Activated T-helper 2 cell treated with anti-CD3 and anti-CD28 coated beads, Interferon-gamma antibody, Interleukin-2, Interleukin-4, amounts not matched to agents 10 μg/mL and 5 μg/mL and 100 μg/mL, durations not matched to agents 14 hours and 24 hours and 36 hours (primary cell): Measurements from ENCODE around the gene SLC4A2. TPM values are rescaled to one million over a fixed set of nuclear protein-coding genes. Genes with fewer than 3 reads are reported as not detected.
A peak's percentile ranks its signal among the peaks of the same experiment; 100 is the strongest.

Experiments used
- DNase-seq: peaks from one replicate; pipeline ENCODE4 v3.0.0; 2021; ENCODE audit warnings: low spot score
- H3K27ac Mint-ChIP-seq: one replicate; pipeline ENCODE4 v1.8.0; 2021; ENCODE audit warnings: mixed read lengths
- H3K27me3 Mint-ChIP-seq: one replicate; pipeline ENCODE4 v1.8.0; 2021; ENCODE audit warnings: low read depth, mixed read lengths
- H3K36me3 Mint-ChIP-seq: one replicate; pipeline ENCODE4 v1.8.0; 2021; ENCODE audit warnings: low read depth, mixed read lengths
- H3K4me1 Mint-ChIP-seq: one replicate; pipeline ENCODE4 v1.8.0; 2021; ENCODE audit warnings: low read depth, mixed read lengths
- H3K4me3 Mint-ChIP-seq: one replicate; pipeline ENCODE4 v1.8.0; 2021; ENCODE audit warnings: low read depth, mild to moderate bottlenecking, moderate library complexity, mixed read lengths
- H3K9me3 Mint-ChIP-seq: one replicate; pipeline ENCODE4 v1.8.0; 2021; ENCODE audit warnings: mixed read lengths
- intact Hi-C: fragments of 100-400 bp; cut with micrococcal nuclease; formaldehyde crosslinking; loops from one replicate; pipeline ENCODE4 v1.15.1; 2023
- total RNA-seq: library from RNA; stranded (reverse); gene quantifications from 2 replicates; pipeline ENCODE4 v1.2.3, GENCODE V29; 2022

Gene SLC4A2
- total RNA-seq, 1 donor from 2014 or later, result 109 TPM

DNA sequence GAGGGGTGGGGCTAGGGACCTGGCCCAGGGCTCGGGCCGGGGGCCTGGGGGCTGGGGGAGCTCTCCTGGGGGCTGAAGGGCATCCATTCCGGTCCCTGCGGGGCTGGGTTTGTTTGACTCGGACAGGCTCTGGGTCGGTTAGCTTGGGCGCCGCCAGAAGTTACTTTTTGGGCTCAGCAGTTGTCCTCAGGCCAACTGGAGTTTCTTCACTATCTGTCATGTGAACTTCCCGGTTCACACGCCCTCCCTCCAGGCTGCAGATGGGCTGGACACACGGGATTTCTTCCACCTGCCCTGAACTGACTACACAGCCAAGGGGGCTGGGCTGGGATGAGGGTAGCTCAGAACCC lies 3.8 kb downstream of the SLC4A2 start:
- no peaks in the 10 kb centered on the region for H3K27me3 Mint-ChIP-seq
- intact Hi-C loops, result no loop called here
- H3K36me3 Mint-ChIP-seq, result peaks cover 27% of the 10 kb centered on the region
- no peaks in the 10 kb centered on the region for H3K9me3 Mint-ChIP-seq
- DNase-seq, result no peak
- no peak overlapping the region for H3K27ac Mint-ChIP-seq
- peaks cover 15% of the 10 kb centered on the region for H3K4me1 Mint-ChIP-seq
- no peak overlapping the region for H3K4me3 Mint-ChIP-seq

DNA sequence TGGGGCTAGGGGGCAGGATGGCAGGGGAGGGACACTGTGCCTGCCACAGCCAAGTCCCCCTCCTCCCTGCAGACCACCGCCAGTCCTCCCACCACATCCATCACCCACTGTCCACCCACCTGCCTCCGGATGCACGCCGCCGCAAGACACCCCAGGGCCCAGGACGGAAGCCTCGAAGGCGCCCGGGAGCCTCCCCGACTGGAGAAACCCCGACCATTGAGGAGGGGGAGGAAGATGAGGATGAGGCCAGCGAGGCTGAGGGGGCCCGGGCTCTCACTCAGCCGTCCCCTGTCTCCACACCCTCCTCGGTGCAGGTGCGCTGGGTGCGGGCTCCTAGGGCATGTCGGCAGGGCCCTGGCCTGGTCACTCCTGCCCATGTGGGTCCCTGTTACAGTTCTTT lies 5.1 kb downstream of the SLC4A2 start:
- intact Hi-C loops, result no loop called here
- H3K27ac Mint-ChIP-seq, result no peak overlapping the region
- peaks cover 32% of the 10 kb centered on the region for H3K36me3 Mint-ChIP-seq
- H3K27me3 Mint-ChIP-seq, result no peaks in the 10 kb centered on the region
- DNase-seq, result no peak
- no peak overlapping the region for H3K4me3 Mint-ChIP-seq
- no peaks in the 10 kb centered on the region for H3K9me3 Mint-ChIP-seq
- peaks cover 8% of the 10 kb centered on the region for H3K4me1 Mint-ChIP-seq

DNA sequence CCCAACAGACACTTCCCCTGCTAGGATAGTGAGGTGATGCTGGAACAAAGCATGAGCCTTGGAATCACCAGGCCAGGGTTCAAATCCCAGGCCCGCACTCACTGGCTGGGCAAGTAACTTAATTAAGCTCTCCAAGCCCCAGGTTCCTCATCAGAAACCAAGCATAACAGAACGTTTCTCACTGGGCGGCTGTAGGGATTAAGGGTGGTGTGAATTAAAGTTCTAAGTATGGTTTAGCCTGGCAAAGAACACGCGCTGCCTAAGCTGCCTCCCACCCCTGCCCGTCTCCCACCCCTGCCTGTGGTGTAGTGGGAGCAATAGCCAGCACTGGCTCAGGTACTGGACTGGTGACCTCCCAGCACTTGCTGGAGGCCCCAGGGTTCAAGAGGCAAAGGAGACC lies 5.6 kb downstream of the SLC4A2 start:
- DNase-seq, result no peak
- Mint-ChIP-seq H3K27me3 (no peaks in the 10 kb centered on the region), H3K27ac (no peak overlapping the region), H3K36me3 (peaks cover 36% of the 10 kb centered on the region), H3K9me3 (no peaks in the 10 kb centered on the region), H3K4me3 (no peak overlapping the region), H3K4me1 (peaks cover 8% of the 10 kb centered on the region)
- intact Hi-C loops, result no loop called here

DNA sequence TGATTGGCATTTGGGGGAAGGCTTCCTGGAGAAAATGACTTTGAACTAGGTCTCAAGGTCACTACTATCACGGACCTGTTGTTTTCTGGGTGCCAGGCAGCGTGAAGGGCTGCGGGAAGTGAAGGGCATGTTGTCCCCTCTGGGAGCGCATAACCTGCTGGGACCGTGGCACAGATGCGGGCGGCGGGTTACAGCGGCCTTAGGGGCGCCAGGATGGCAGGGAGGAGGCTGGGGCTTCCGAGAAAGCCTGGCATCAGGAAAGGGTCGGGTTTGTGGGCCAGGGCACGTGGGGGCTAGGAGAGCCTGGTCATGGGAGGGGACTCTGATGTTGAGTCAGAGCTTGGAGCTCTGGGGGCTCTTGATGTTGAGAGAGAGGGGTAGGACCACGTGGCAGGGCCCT lies 6.1 kb downstream of the SLC4A2 start:
- Mint-ChIP-seq H3K27me3 (no peaks in the 10 kb centered on the region), H3K4me3 (no peak overlapping the region), H3K27ac (no peak overlapping the region), H3K36me3 (peaks cover 36% of the 10 kb centered on the region), H3K4me1 (peaks cover 8% of the 10 kb centered on the region), H3K9me3 (no peaks in the 10 kb centered on the region)
- no peak for DNase-seq
- intact Hi-C loops, result no loop called here

DNA sequence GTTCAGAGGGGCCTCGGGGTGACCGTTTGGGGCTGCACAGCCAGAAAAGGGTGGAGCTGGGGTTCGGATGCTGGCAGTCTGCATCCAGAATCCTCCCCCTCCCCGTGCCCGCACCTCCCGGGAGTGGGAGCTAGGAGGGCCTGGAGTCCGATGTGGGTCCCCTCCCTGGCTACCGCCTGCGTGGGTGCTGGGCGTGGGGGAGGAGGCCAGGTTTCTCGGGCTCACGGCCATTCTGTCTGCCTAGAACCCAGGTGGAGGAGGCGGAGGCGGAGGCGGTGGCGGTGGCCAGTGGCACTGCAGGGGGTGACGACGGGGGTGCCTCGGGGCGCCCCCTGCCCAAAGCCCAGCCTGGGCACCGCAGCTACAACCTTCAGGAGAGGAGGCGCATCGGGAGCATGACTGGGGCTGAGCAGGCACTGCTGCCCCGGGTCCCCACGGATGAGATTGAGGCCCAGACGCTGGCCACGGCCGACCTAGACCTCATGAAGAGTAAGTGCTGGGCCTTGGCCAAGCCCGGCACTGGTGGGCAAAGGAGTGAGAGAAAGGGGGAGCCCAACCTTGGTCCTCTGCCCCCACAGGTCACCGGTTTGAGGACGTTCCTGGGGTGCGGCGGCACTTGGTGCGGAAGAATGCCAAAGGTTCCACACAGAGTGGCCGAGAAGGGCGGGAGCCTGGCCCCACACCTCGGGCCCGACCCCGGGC lies 7.0 kb downstream of the SLC4A2 start:
- no peaks in the 10 kb centered on the region for H3K27me3 Mint-ChIP-seq
- H3K36me3 Mint-ChIP-seq, result peaks cover 43% of the 10 kb centered on the region
- H3K4me3 Mint-ChIP-seq, result no peak overlapping the region
- intact Hi-C loops, result no loop called here
- no peak for DNase-seq
- no peaks in the 10 kb centered on the region for H3K9me3 Mint-ChIP-seq
- peaks cover 3% of the 10 kb centered on the region for H3K4me1 Mint-ChIP-seq
- no peak overlapping the region for H3K27ac Mint-ChIP-seq

GRCh38 chr7:151068069-151068773 lies 8.8 kb downstream of the SLC4A2 start:
- H3K9me3 Mint-ChIP-seq, result no peaks in the 10 kb centered on the region
- no peak overlapping the region for H3K4me3 Mint-ChIP-seq
- no peak for DNase-seq
- H3K27ac Mint-ChIP-seq, result no peak overlapping the region
- no peaks in the 10 kb centered on the region for H3K4me1 Mint-ChIP-seq
- intact Hi-C loops, result no loop called here
- no peaks in the 10 kb centered on the region for H3K27me3 Mint-ChIP-seq
- peaks cover 52% of the 10 kb centered on the region for H3K36me3 Mint-ChIP-seq

DNA sequence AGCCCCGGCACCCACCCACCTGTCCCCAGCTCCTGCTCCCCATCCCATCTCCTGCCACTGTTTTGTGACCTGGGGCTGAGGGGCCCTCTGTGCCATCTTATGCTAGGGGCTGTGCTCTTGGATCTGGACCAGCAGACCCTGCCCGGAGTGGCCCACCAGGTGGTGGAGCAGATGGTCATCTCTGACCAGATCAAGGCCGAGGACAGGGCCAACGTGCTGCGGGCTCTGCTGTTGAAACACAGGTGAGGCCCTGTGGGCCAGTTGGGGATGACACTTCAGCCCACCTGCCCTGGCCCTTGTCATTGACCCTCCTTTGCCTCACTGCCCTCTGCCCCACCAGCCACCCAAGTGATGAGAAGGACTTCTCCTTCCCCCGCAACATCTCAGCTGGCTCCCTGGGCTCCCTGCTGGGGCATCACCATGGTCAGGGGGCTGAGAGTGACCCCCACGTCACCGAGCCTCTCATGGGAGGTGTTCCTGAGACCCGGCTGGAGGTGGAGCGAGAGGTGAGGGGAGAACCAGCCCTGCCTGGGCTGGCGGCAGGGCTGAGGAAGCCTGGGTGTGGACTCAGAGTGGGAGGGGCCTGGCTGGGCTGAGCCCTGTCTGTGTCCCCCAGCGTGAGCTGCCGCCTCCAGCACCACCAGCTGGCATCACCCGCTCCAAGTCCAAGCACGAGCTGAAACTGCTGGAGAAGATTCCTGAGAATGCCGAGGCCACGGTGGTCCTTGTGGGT lies 10.6 kb downstream of the SLC4A2 start:
- no peaks in the 10 kb centered on the region for H3K27me3 Mint-ChIP-seq
- H3K9me3 Mint-ChIP-seq, result no peaks in the 10 kb centered on the region
- peaks cover 53% of the 10 kb centered on the region for H3K36me3 Mint-ChIP-seq
- intact Hi-C loops, result no loop called here
- DNase-seq, result no peak
- H3K4me1 Mint-ChIP-seq, result no peaks in the 10 kb centered on the region
- H3K4me3 Mint-ChIP-seq, result no peak overlapping the region
- H3K27ac Mint-ChIP-seq, result no peak overlapping the region

DNA sequence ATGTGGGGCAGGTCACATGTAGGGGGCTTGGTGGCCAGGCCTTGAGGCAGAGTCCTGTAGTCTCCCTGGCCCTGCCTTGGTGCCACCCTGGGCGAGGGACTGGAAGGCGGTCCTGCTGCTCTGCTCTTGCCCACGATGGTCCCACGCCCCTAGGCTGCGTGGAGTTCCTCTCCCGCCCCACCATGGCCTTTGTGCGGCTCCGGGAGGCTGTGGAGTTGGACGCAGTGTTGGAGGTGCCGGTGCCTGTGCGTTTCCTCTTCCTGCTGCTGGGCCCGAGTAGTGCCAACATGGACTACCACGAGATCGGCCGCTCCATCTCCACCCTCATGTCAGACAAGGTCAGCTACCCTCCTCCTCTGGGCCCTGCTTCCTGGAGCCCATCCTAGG lies 11.2 kb downstream of the SLC4A2 start:
- DNase-seq, result no peak
- Mint-ChIP-seq H3K27ac (no peak overlapping the region), H3K27me3 (no peaks in the 10 kb centered on the region), H3K4me3 (no peak overlapping the region), H3K4me1 (no peaks in the 10 kb centered on the region), H3K36me3 (peaks cover 50% of the 10 kb centered on the region), H3K9me3 (no peaks in the 10 kb centered on the region)
- intact Hi-C loops, result no loop called here

DNA sequence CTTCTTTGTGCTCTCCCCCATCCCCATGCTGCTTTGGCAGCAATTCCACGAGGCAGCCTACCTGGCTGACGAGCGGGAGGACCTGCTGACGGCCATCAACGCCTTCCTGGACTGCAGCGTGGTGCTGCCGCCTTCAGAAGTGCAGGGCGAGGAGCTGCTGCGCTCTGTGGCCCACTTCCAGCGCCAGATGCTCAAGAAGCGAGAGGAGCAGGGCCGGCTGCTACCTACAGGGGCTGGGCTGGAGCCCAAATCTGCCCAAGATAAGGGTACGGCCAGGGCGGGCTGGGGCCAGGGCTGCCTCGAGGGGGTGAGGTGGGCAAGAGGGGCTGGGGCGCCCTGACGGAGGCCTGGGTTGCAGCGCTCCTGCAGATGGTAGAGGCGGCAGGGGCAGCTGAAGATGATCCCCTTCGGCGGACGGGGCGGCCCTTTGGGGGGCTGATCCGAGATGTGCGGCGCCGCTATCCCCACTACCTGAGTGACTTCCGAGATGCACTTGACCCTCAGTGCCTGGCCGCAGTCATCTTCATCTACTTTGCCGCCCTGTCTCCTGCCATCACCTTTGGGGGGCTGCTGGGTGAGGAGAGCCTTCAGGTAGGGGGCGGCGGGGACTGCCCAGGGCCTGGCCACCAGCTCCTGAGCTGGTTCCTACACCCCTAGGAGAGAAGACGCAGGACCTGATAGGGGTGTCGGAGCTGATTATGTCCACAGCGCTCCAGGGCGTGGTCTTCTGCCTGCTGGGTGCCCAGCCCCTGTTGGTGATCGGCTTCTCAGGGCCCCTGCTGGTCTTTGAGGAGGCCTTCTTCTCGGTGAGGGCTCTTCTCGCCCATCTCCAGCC lies 11.9 kb downstream of the SLC4A2 start:
- H3K27me3 Mint-ChIP-seq, result no peaks in the 10 kb centered on the region
- intact Hi-C loops, result no loop called here
- no peak for DNase-seq
- H3K36me3 Mint-ChIP-seq, result peaks cover 55% of the 10 kb centered on the region
- H3K27ac Mint-ChIP-seq, result no peak overlapping the region
- H3K4me1 Mint-ChIP-seq, result no peaks in the 10 kb centered on the region
- H3K9me3 Mint-ChIP-seq, result no peaks in the 10 kb centered on the region
- H3K4me3 Mint-ChIP-seq, result no peak overlapping the region

DNA sequence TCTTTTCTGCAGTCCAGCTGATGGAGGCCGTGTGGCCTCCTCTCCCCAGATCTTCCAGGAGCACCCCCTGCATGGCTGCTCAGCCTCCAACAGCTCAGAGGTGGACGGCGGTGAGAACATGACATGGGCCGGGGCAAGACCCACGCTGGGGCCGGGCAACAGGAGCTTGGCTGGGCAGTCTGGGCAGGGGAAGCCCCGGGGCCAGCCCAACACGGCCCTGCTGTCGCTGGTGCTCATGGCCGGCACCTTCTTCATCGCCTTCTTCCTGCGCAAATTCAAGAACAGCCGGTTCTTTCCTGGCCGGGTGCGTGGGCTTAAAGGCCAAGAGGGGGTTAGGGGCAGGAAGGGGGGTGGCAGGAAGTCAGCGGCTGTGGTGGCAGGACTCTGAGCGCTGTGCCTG lies 14.6 kb downstream of the SLC4A2 start:
- intact Hi-C loops, result no loop called here
- peaks cover 55% of the 10 kb centered on the region for H3K36me3 Mint-ChIP-seq
- DNase-seq, result no peak
- no peak overlapping the region for H3K27ac Mint-ChIP-seq
- H3K9me3 Mint-ChIP-seq, result no peaks in the 10 kb centered on the region
- H3K4me1 Mint-ChIP-seq, result peaks cover 3% of the 10 kb centered on the region
- no peaks in the 10 kb centered on the region for H3K27me3 Mint-ChIP-seq
- no peak overlapping the region for H3K4me3 Mint-ChIP-seq

- intact Hi-C loops, result no loop called here
- H3K4me3 Mint-ChIP-seq, result no peak overlapping the region
- DNase-seq, result no peak
Measured at GRCh38 chr7:151074817-151075661, 15.7 kb downstream of the SLC4A2 start.

GRCh38 chr7:151075662-151075971 lies 16.2 kb downstream of the SLC4A2 start:
- H3K36me3 Mint-ChIP-seq, result peaks cover 53% of the 10 kb centered on the region
- no peak overlapping the region for H3K4me3 Mint-ChIP-seq
- no peaks in the 10 kb centered on the region for H3K9me3 Mint-ChIP-seq
- peaks cover 9% of the 10 kb centered on the region for H3K4me1 Mint-ChIP-seq
- intact Hi-C loops, result no loop called here
- no peak for DNase-seq
- H3K27ac Mint-ChIP-seq, result peak overlapping the region; percentile 26
- H3K27me3 Mint-ChIP-seq, result no peaks in the 10 kb centered on the region

More at GRCh38 chr7:151074817-151075661, 15.7 kb downstream of the SLC4A2 start:
- Mint-ChIP-seq H3K9me3 (no peaks in the 10 kb centered on the region), H3K27me3 (no peaks in the 10 kb centered on the region), H3K27ac (peak overlapping the region; percentile 26), H3K36me3 (peaks cover 54% of the 10 kb centered on the region), H3K4me1 (peaks cover 9% of the 10 kb centered on the region)
